Adipose tissue (tissue), 3 donors: ENCODE data around the gene ARID3B. TPM values are rescaled to one million over a fixed set of nuclear protein-coding genes. Genes with fewer than 3 reads are reported as not detected.
A peak's percentile ranks its signal among the peaks of the same experiment; 100 is the strongest.

Source experiments
- H3K27ac ChIP-seq: one replicate; pipeline ENCODE4 v1.5.1; 2013; ENCODE audit warnings: low read depth, low read length
- WGBS, 3 donors: extraction: QIAGEN DNeasy Blood & Tissue Kit; methylation state at CpG; one replicate each; pipeline ENCODE4 v1.1.7; 2013; 5-methylcytosine and 5-hydroxymethylcytosine counted together
- polyA plus RNA-seq, 3 donors: library from polyadenylated mRNA; stranded (reverse); fragments of 200-250 nt; gene quantifications; one replicate each; pipeline ENCODE4 v1.2.3, GENCODE V29; 2013
- donor health status: healthy with polysubstance abuse.
- donor health status: Bipolar disorder and iron deficiency.
- donor health status: healthy.

The ARID3B gene
- polyA plus RNA-seq, 3 donors = 2.1 to 3.0 (median 2.6) TPM

- H3K27ac ChIP-seq = no peak overlapping the region
- WGBS, 3 donors = 72 to 74% (median 73%) methylated on average over 6 of the region's 6 CpGs
Measured at GRCh38 chr15:74613089-74613952, 72.3 kb downstream of the ARID3B start.

GRCh38 chr15:74613953-74614743 lies 73.1 kb downstream of the ARID3B start:
- H3K27ac ChIP-seq = no peak overlapping the region
- WGBS, 3 donors = 35 to 37% (median 35%) methylated on average over 38 of the region's 38 CpGs

- 0% methylated on average over 69 to 76 of the region's 76 CpGs for WGBS, 3 donors
- peak overlapping the region; percentile 59 for H3K27ac ChIP-seq
Measured at GRCh38 chr15:74614744-74615507, 73.9 kb downstream of the ARID3B start.

GRCh38 chr15:74615508-74616365 lies 74.7 kb downstream of the ARID3B start, which contains the start of gene CLK3:
Gene CLK3 (plus strand): TSS chr15:74615836. CDS start chr15:74619197, 3,361 bp downstream.
- H3K27ac ChIP-seq = peak within 1 kb of the TSS; percentile 96
- WGBS, 3 donors = 0% methylated on average over 69 to 91 of the region's 91 CpGs

- peak overlapping the region; percentile 96 for H3K27ac ChIP-seq
- 0 to 3% (median 1%) methylated on average over 18 of the region's 18 CpGs for WGBS, 3 donors
Measured at GRCh38 chr15:74616366-74616939, 75.4 kb downstream of the ARID3B start.

GRCh38 chr15:74616996-74617395 lies 76.0 kb downstream of the ARID3B start:
- no peak overlapping the region for H3K27ac ChIP-seq

- WGBS, 3 donors = 73 to 88% (median 84%) methylated on average over 15 of the region's 15 CpGs
- no peak overlapping the region for H3K27ac ChIP-seq
Measured at GRCh38 chr15:74618841-74619596, 78.0 kb downstream of the ARID3B start.

GRCh38 chr15:74619916-74620635 lies 79.1 kb downstream of the ARID3B start:
- 90 to 92% (median 91%) methylated on average over 27 of the region's 27 CpGs for WGBS, 3 donors
- no peak overlapping the region for H3K27ac ChIP-seq

GRCh38 chr15:74620636-74621545 lies 79.9 kb downstream of the ARID3B start:
- WGBS, 3 donors = 54 to 59% (median 56%) methylated on average over 23 of the region's 23 CpGs
- no peak overlapping the region for H3K27ac ChIP-seq

- H3K27ac ChIP-seq = no peak overlapping the region
Measured at GRCh38 chr15:74621546-74621920, 80.5 kb downstream of the ARID3B start.

GRCh38 chr15:74621936-74622335 lies 80.9 kb downstream of the ARID3B start:
- WGBS, 3 donors = 87 to 92% (median 89%) methylated on average over 21 of the region's 21 CpGs
- no peak overlapping the region for H3K27ac ChIP-seq

More at GRCh38 chr15:74621546-74621920, 80.5 kb downstream of the ARID3B start:
- 76 to 82% (median 80%) methylated on average over 12 to 16 of the region's 16 CpGs for WGBS, 3 donors

- no peak overlapping the region for H3K27ac ChIP-seq
- 87 to 96% (median 88%) methylated on average over 3 of the region's 3 CpGs for WGBS, 3 donors
Measured at GRCh38 chr15:74622758-74623157, 81.7 kb downstream of the ARID3B start.

- WGBS, 3 donors = 79 to 86% (median 83%) methylated on average over 7 of the region's 7 CpGs
- no peak overlapping the region for H3K27ac ChIP-seq
Measured at GRCh38 chr15:74624020-74624602, 83.1 kb downstream of the ARID3B start.

- WGBS, 3 donors = 81 to 90% (median 89%) methylated on average over 6 of the region's 6 CpGs
- H3K27ac ChIP-seq = no peak overlapping the region
Measured at GRCh38 chr15:74625693-74626092, 84.7 kb downstream of the ARID3B start.

- WGBS, 3 donors = 88 to 95% (median 95%) methylated on average over 7 of the region's 7 CpGs
Measured at GRCh38 chr15:74626336-74626735, 85.3 kb downstream of the ARID3B start.

More at GRCh38 chr15:74626336-74626735, 85.3 kb downstream of the ARID3B start:
- H3K27ac ChIP-seq = no peak overlapping the region
